Bone marrow (tissue), 2 donors: Measurements from ENCODE around the gene SIGLEC6.

Experiments
- DNase-seq, 2 donors: peaks; one replicate each; lab custom pipeline; 2025; lab: John Stamatoyannopoulos, UW

SIGLEC6 gene

DNA sequence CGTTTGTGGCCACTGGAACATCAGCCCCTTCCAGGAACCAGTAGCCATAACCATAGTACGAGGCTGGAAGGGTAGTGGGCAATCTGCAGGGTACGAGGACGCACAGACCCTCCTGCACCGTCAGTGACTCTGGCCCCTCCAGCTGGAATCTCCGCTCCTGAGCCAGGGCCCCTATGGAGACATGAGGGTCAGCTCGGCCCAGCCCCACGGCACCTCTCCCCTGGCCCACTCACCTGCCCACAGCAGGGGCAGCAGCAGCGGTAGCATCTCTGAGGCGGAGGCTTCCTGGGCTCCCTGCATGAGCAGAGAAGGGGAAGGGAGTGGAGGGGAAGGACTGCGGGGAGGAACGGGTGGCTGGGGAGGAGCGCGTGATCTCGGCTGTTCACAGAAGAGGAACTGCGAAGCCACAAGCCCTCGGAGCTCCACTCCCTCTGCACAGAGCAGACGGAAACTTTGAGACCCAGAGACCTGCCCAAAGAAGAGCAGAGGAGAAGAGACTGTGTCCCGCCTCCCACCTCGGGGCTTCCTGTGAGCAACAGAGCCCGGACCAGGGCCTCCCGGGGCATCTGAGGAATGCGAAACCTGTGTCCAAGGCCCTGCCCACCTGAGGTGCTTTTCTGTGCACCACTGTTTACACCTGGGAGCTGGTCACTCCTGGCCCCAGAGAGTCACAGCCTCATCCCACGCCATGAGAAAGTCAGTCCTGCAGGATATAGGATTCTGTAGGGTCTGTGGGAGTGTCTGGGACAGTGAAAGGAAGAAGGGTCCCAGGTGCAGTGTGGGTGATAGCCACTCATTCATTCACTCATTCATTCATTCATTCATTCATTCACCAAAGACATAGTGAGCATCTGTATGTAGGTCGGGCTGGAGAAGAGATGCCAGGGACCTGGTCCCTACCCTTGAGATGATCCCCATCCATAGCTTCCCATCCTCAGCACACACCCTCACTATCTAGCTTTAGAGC, at the start of gene SIGLEC6:
SIGLEC6 (minus strand) TSS at position 322 of the 967 bp plus-strand sequence; CDS start at position 300, 22 bp downstream.
- peak; percentile 40 to 88 for DNase-seq

GRCh38 chr19:51576850-51577249, 45.4 kb upstream of the SIGLEC6 start:
- DNase-seq = no peak

DNA sequence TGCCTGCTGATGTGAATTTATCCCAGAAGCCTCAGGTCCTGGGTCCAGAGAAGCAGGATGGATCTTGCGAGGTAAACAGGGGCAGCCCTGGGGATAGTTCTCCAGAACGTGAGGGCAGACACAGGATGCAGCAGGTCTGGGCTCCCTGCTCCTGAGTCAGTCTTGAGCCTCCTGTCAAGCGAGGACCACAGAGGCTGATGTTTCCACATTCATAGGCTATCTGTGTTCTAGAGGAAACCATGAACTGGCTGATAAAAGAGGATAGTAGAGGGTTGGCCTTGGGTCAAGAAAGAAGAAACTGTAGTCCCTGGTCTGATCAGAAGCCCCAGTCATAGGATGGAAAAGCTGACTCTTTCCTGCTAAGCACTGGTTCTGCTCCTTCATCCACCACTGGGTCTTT, 41.9 kb upstream of the SIGLEC6 start:
- DNase-seq = no peak

DNA sequence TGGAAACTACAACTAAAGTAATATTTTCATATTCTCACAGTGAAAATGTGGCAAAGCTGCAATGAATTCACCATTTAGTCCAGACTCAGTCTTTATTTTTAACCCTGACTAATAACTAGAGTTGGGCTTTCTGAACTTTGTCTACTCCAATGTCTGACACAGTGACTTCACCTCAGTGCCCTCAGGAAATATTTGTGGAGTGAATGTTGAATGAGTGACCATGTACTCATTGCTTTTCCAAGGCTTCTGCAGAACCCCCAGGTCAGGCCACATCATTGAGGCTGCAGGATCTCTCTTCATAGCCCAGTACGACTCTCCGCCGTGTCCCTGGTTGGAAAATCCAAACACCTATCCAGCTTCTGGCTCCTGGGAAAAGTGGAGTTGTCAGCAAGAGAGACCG, 41.4 kb upstream of the SIGLEC6 start:
- DNase-seq = no peak

DNA sequence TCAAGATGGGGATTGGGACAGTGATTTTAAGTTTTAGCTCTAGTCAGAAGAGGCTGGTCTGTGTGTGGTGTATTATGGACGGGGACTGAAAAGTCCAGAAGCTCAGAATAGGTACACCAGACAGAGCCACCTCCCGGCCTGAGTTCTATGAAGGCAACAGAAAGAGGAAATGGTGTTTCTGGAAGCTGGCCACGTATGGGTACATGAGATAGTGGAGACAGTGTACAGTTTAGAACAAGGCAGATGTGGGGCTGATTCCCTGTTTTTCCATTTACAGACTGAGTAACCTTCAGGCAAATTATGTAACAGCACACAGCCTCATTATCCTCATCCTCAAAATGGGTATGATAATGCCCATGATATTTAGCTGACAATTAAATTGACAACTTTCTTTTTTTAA, 40.9 kb upstream of the SIGLEC6 start:
- DNase-seq = no peak

GRCh38 chr19:51571599-51571998, 40.1 kb upstream of the SIGLEC6 start:
- DNase-seq = no peak

GRCh38 chr19:51570962-51571575, 39.6 kb upstream of the SIGLEC6 start, which contains the start of gene ZNF175:
TSS of gene ZNF175 (plus strand) at chr19:51571283. CDS start at chr19:51573330, 2,047 bp downstream.
- DNase-seq = peak; percentile 53 to 79

- DNase-seq = no peak
Measured at GRCh38 chr19:51568456-51568855, 37.0 kb upstream of the SIGLEC6 start.

- no peak for DNase-seq
Measured at GRCh38 chr19:51567583-51567982, 36.1 kb upstream of the SIGLEC6 start.

- no peak for DNase-seq
Measured at GRCh38 chr19:51566489-51567100, 35.1 kb upstream of the SIGLEC6 start.

GRCh38 chr19:51565583-51565982, 34.1 kb upstream of the SIGLEC6 start:
- DNase-seq = no peak

DNA sequence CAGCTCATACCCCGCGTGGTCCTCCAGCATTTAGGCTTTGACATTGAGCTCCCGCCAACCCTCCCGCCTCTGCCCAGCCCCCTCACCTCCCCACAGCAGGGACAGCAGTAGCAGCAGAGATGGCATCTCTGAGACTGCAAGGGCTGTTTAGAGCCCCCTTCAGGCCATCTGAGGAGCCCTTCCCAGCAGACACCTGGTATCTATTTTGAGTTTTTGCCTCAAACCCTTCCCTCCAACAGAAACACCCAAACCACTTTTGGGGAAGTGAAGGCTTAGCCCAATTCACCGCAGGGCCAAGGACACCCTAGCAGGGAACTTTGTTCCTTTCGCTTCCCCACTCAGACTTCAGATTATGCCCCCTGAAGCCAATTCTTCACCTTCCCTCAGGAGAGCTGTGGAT, 33.3 kb upstream of the SIGLEC6 start:
- no peak for DNase-seq

GRCh38 chr19:51560339-51560738, 28.9 kb upstream of the SIGLEC6 start:
- no peak for DNase-seq

DNA sequence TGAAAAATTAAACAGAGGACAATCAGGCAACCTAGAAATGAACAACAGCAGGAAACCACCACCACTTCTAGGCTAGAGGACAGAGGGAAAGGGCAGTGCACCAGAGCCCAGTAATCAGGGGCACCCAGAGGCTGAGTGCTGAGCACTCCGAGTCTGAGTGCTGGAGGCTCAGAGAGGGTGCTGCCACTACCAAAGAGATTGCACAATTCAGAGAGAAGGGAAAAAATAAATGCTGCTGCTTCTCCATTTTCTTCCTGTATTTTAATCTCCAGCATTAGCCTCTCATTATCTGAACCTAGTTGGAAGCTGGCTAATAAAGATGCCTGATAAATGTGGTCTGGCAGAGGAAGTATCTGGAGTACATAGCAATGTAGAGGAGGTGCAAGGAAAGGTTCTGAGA, 27.8 kb upstream of the SIGLEC6 start:
- DNase-seq = no peak

DNA sequence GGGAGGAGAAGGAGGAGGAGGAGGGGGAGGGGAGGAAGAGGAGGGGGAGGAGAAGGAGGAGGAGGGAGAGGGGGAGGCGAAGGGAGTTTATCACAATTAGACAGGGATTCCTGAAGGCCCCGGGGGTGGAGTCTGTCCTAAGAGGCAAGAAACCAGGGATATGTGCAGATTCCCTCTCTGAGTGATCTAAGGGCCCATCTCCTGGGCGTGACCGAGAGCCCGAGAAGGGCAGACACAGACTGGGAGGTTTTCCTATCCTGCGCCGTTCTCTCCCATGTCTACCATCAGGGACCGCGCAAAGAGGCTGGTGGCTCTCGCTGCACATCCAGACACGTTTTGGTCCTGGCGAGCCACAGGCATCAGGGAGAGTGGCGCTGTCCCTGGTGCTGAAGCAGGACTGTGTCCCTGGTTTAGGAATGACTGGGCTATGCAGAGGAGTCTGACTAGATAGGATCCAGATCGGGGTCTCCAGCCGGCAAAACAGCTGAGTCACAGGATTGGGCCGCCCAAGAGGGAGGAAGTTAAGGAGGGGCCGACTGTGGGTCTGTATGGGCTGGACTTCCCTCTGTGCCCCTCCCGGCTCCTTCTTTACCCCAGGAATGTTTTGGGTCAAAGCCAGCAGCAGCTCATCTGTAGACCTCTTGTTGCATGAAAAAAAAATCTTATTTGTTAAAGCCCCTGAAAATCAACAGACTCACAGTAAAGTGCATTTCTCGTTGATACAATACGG, 21.7 kb upstream of the SIGLEC6 start:
- DNase-seq = peak in 1 of 2 donors; percentile 17

- DNase-seq = no peak
Measured at GRCh38 chr19:51552608-51552995, 21.1 kb upstream of the SIGLEC6 start.

DNA sequence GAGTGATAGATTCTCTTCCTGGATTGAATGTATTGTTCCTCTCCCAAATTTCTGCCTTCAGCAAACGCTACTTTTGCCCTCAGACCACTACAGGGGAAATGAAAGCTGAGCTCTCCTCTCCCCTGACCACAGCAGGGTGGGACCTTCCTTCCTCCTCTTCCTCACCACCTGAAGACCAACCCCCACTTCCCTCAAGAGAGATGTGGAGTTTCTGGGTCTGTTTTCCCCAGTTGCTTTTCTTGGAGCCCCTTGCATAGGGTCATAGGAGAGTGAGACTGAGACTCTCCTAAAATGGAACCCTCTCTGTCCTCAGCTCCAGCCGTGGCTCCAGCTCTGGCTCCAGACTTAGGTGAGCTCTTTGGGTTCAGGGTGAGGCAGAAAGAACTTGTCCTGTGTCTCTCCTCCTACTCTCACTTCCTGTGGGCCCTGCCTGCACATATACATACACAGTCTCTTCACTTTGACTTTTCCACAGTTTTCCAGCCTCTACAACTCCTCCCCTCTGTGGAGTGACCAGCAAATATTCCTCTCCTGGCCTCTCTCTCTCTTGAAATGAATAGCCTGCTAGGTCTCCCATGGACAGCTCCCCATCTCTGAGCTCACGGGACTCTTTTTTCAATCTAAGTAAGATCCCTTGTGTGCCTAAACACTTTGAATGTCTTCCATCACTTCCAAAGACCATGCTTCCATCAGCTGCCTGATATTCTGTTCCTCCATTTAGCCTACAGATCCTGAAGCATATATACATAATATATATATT, 20.4 kb upstream of the SIGLEC6 start:
- DNase-seq = no peak

GRCh38 chr19:51550848-51551672, 19.6 kb upstream of the SIGLEC6 start:
- DNase-seq = no peak

DNA sequence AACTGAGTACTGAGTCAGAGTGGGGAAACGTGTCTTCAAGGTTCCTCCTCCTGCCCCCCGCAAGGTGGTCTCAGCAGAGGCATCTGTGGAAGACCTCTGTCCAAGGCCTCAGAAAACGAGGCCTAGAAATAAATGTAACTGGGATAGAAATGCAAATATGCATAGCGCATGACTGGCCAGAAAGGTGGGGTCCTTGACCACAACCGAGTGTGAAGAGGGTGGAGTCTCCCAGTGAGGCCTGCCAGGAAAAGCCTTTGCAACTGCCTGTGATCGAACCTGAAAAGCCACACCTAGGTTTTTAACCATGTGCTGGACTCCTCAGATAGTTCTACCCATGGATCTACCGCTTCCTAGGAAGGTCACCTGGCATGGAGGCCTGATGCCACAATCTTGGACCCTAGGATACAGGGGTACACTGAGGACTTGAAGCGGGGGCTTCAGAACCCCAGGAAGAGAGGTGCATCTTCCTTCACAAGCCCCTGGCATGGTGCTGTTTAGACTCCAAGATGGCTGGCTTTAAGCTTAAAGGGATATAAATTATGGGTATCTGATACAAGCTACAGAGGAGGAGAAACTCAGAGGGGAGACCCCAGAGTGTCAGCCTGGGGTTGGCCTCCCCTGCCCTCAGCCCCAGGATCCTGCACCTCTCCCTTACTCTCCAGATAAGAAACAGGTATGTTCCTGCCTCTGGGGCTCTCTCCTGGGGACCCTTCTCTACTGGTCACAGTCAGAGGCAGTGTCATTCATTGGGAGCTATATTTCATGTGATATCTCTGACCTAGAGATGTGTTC, 18.3 kb upstream of the SIGLEC6 start:
- DNase-seq = no peak

- DNase-seq = no peak
Measured at GRCh38 chr19:51548891-51549305, 17.4 kb upstream of the SIGLEC6 start.
